ENCODE measurements around the gene ZG16.
"Not testable (repeated sequence)": the region's sequence is repeated elsewhere in the genome, so short reads cannot be mapped to it uniquely, and the experiment has no call there.

ZG16 gene

GRCh38 chr16:29770250-29770929, 7.7 kb upstream of the ZG16 start:
- no peaks in the 10 kb centered on the region for H3K9me3 ChIP-seq (ENCODE audit: control insufficient read depth, insufficient read depth, low read length)
- no peak overlapping the region for H3K9ac ChIP-seq (ENCODE audit: low read depth, low read length)
- no peaks in the 10 kb centered on the region for H3K4me1 ChIP-seq (ENCODE audit: control insufficient read depth, insufficient read depth, low read length)
- H3K27ac ChIP-seq (ENCODE audit: low read depth, low read length), result no peak overlapping the region
- no peaks in the 10 kb centered on the region for H3K27me3 ChIP-seq (ENCODE audit: control insufficient read depth, insufficient read depth, low read length)
- H3K36me3 ChIP-seq (ENCODE audit: control insufficient read depth, insufficient read depth, low read length), result no peaks in the 10 kb centered on the region
- no peak overlapping the region for H3K4me3 ChIP-seq (ENCODE audit: low read depth, low read length)

- not testable (repeated sequence) for H3K9me3 ChIP-seq (ENCODE audit: control insufficient read depth, insufficient read depth, low read length); H3K4me1 ChIP-seq (ENCODE audit: control insufficient read depth, insufficient read depth, low read length); H3K27me3 ChIP-seq (ENCODE audit: control insufficient read depth, insufficient read depth, low read length); H3K36me3 ChIP-seq (ENCODE audit: control insufficient read depth, insufficient read depth, low read length); H3K9ac ChIP-seq (ENCODE audit: low read depth, low read length); H3K4me3 ChIP-seq (ENCODE audit: low read depth, low read length); H3K27ac ChIP-seq (ENCODE audit: low read depth, low read length)
Measured at GRCh38 chr16:29772330-29772729, 5.7 kb upstream of the ZG16 start.

GRCh38 chr16:29774730-29775129, 3.3 kb upstream of the ZG16 start:
- Histone ChIP-seq H3K27ac (ENCODE audit: low read depth, low read length) (no peak overlapping the region), H3K4me1 (ENCODE audit: control insufficient read depth, insufficient read depth, low read length) (no peaks in the 10 kb centered on the region), H3K9me3 (ENCODE audit: control insufficient read depth, insufficient read depth, low read length) (no peaks in the 10 kb centered on the region), H3K4me3 (ENCODE audit: low read depth, low read length) (no peak overlapping the region), H3K36me3 (ENCODE audit: control insufficient read depth, insufficient read depth, low read length) (no peaks in the 10 kb centered on the region), H3K27me3 (ENCODE audit: control insufficient read depth, insufficient read depth, low read length) (peaks cover 5% of the 10 kb centered on the region; the same call in 1 of the 2 replicates), H3K9ac (ENCODE audit: low read depth, low read length) (no peak overlapping the region)

- Histone ChIP-seq H3K4me1 (ENCODE audit: control insufficient read depth, insufficient read depth, low read length) (no peaks in the 10 kb centered on the region), H3K36me3 (ENCODE audit: control insufficient read depth, insufficient read depth, low read length) (no peaks in the 10 kb centered on the region), H3K9ac (ENCODE audit: low read depth, low read length) (no peak overlapping the region), H3K27ac (ENCODE audit: low read depth, low read length) (no peak overlapping the region), H3K9me3 (ENCODE audit: control insufficient read depth, insufficient read depth, low read length) (no peaks in the 10 kb centered on the region), H3K27me3 (ENCODE audit: control insufficient read depth, insufficient read depth, low read length) (peaks cover 5% of the 10 kb centered on the region; the same call in 1 of the 2 replicates), H3K4me3 (ENCODE audit: low read depth, low read length) (no peak overlapping the region)
Measured at GRCh38 chr16:29775742-29776408, 2.2 kb upstream of the ZG16 start.

GRCh38 chr16:29779474-29779873, 1.4 kb downstream of the ZG16 start:
- Histone ChIP-seq H3K9me3 (ENCODE audit: control insufficient read depth, insufficient read depth, low read length) (no peaks in the 10 kb centered on the region), H3K27me3 (ENCODE audit: control insufficient read depth, insufficient read depth, low read length) (peaks cover 5% of the 10 kb centered on the region; the same call in 1 of the 2 replicates), H3K9ac (ENCODE audit: low read depth, low read length) (no peak overlapping the region), H3K36me3 (ENCODE audit: control insufficient read depth, insufficient read depth, low read length) (no peaks in the 10 kb centered on the region), H3K4me1 (ENCODE audit: control insufficient read depth, insufficient read depth, low read length) (no peaks in the 10 kb centered on the region), H3K27ac (ENCODE audit: low read depth, low read length) (no peak overlapping the region), H3K4me3 (ENCODE audit: low read depth, low read length) (no peak overlapping the region)

- not testable (repeated sequence) for H3K27me3 ChIP-seq (ENCODE audit: control insufficient read depth, insufficient read depth, low read length); H3K9ac ChIP-seq (ENCODE audit: low read depth, low read length); H3K36me3 ChIP-seq (ENCODE audit: control insufficient read depth, insufficient read depth, low read length); H3K9me3 ChIP-seq (ENCODE audit: control insufficient read depth, insufficient read depth, low read length); H3K4me1 ChIP-seq (ENCODE audit: control insufficient read depth, insufficient read depth, low read length); H3K27ac ChIP-seq (ENCODE audit: low read depth, low read length); H3K4me3 ChIP-seq (ENCODE audit: low read depth, low read length)
Measured at GRCh38 chr16:29783094-29783953, 5.3 kb downstream of the ZG16 start.

GRCh38 chr16:29784157-29784556, 6.1 kb downstream of the ZG16 start:
- Histone ChIP-seq H3K36me3 (ENCODE audit: control insufficient read depth, insufficient read depth, low read length) (no peaks in the 10 kb centered on the region), H3K9ac (ENCODE audit: low read depth, low read length) (no peak overlapping the region), H3K27ac (ENCODE audit: low read depth, low read length) (no peak overlapping the region)

GRCh38 chr16:29784901-29785500, 6.9 kb downstream of the ZG16 start:
- Histone ChIP-seq H3K4me3 (ENCODE audit: low read depth, low read length) (peak overlapping the region; percentile 51), H3K9ac (ENCODE audit: low read depth, low read length) (no peak overlapping the region), H3K27ac (ENCODE audit: low read depth, low read length) (no peak overlapping the region), H3K4me1 (ENCODE audit: control insufficient read depth, insufficient read depth, low read length) (peaks cover 4% of the 10 kb centered on the region; the same call in 1 of the 2 replicates), H3K36me3 (ENCODE audit: control insufficient read depth, insufficient read depth, low read length) (no peaks in the 10 kb centered on the region), H3K9me3 (ENCODE audit: control insufficient read depth, insufficient read depth, low read length) (no peaks in the 10 kb centered on the region), H3K27me3 (ENCODE audit: control insufficient read depth, insufficient read depth, low read length) (no peaks in the 10 kb centered on the region; the same call in none of the 2 replicates)

More at GRCh38 chr16:29784157-29784556, 6.1 kb downstream of the ZG16 start:
- Histone ChIP-seq H3K4me3 (ENCODE audit: low read depth, low read length) (no peak overlapping the region), H3K4me1 (ENCODE audit: control insufficient read depth, insufficient read depth, low read length) (0 out of 2 replicates have a peak, but pooled peaks cover 2% of the 10 kb centered on the region), H3K9me3 (ENCODE audit: control insufficient read depth, insufficient read depth, low read length) (no peaks in the 10 kb centered on the region), H3K27me3 (ENCODE audit: control insufficient read depth, insufficient read depth, low read length) (no peaks in the 10 kb centered on the region; the same call in none of the 2 replicates)

- not testable (repeated sequence) for H3K36me3 ChIP-seq (ENCODE audit: control insufficient read depth, insufficient read depth, low read length); H3K9ac ChIP-seq (ENCODE audit: low read depth, low read length); H3K4me3 ChIP-seq (ENCODE audit: low read depth, low read length); H3K9me3 ChIP-seq (ENCODE audit: control insufficient read depth, insufficient read depth, low read length); H3K27me3 ChIP-seq (ENCODE audit: control insufficient read depth, insufficient read depth, low read length); H3K27ac ChIP-seq (ENCODE audit: low read depth, low read length)
- H3K4me1 ChIP-seq (ENCODE audit: control insufficient read depth, insufficient read depth, low read length), result peaks cover 14% of the 10 kb centered on the region
Measured at GRCh38 chr16:29787155-29787554, 9.1 kb downstream of the ZG16 start.

- no peaks in the 10 kb centered on the region for H3K9me3 ChIP-seq (ENCODE audit: control insufficient read depth, insufficient read depth, low read length)
Measured at GRCh38 chr16:29789775-29790182, 11.7 kb downstream of the ZG16 start.

More at GRCh38 chr16:29789775-29790182, 11.7 kb downstream of the ZG16 start:
- no peaks in the 10 kb centered on the region; the same call in 1 of the 2 replicates for H3K27me3 ChIP-seq (ENCODE audit: control insufficient read depth, insufficient read depth, low read length)
- H3K36me3 ChIP-seq (ENCODE audit: control insufficient read depth, insufficient read depth, low read length), result peaks cover 15% of the 10 kb centered on the region; the same call in 1 of the 2 replicates
- peak overlapping the region; percentile 82 for H3K27ac ChIP-seq (ENCODE audit: low read depth, low read length)
- H3K4me3 ChIP-seq (ENCODE audit: low read depth, low read length), result peak overlapping the region; percentile 98
- H3K9ac ChIP-seq (ENCODE audit: low read depth, low read length), result peak overlapping the region; percentile 78
- peaks cover 15% of the 10 kb centered on the region for H3K4me1 ChIP-seq (ENCODE audit: control insufficient read depth, insufficient read depth, low read length)

Data from HUES48 (cell line).